Adrenal gland (tissue), 12 donors: ENCODE measurements around the gene CHM. TPM values are rescaled to one million over a fixed set of nuclear protein-coding genes. Genes with fewer than 3 reads are reported as not detected.
"Not testable (repeated sequence)": the region's sequence is repeated elsewhere in the genome, so short reads cannot be mapped to it uniquely, and the experiment has no call there.

Experiments used
- DNase-seq, 7 donors: peaks; one replicate each; pipeline ENCODE4 v3.0.0-alpha.2; 2019 to 2020
- H3K27ac ChIP-seq, 5 donors: fragments of 200-600 bp; sonication (generic) in 4 of 5; 1 replicate in 3 of 5; 2 replicates in 2 of 5; pipeline versions ENCODE4 v1.5.1 to v1.8.0; 2016 to 2020; ENCODE audit warnings: mild to moderate bottlenecking in 1 of 5
- H3K27me3 ChIP-seq: fragments of 200-600 bp; 2 replicates; pipeline ENCODE4 v1.8.0; 2021
- H3K36me3 ChIP-seq, 2 donors: fragments of 200-600 bp; replicated peaks in 1 of 2; 1 replicate in 1 of 2; 2 replicates in 1 of 2; pipeline versions ENCODE4 v1.5.1 to v1.8.0; 2018 to 2022
- H3K4me1 ChIP-seq, 2 donors: fragments of 200-600 bp; replicated peaks in 1 of 2; 1 replicate in 1 of 2; 2 replicates in 1 of 2; pipeline versions ENCODE4 v1.5.1 to v1.8.0; 2018 to 2021
- H3K4me3 ChIP-seq, 4 donors: fragments of 200-600 bp; sonication (generic) in 3 of 4; one replicate each; pipeline ENCODE4 v1.5.1; 2016 to 2018
- H3K9me3 ChIP-seq, 3 donors: fragments of 200-600 bp; sonication (generic) in 1 of 3; replicated peaks in 1 of 3; 1 replicate in 2 of 3; 2 replicates in 1 of 3; pipeline versions ENCODE4 v1.5.1 to v1.8.0; 2016 to 2021
- CTCF ChIP-seq, 6 experiments: fragments of 450-650 bp in 4 of 6; fragments of 200-600 bp in 2 of 6; sonication (generic) in 1 of 6; IDR thresholded peaks; 1 replicate in 5 of 6; 2 replicates in 1 of 6; pipeline versions ENCODE4 v1.5.1 to v1.8.0; 2016 to 2021; ENCODE audit warnings: antibody characterized with exemption in 6 of 6, mild to moderate bottlenecking in 2 of 6, moderate library complexity in 1 of 6
- POLR2A ChIP-seq, 2 donors: fragments of 450-650 bp; IDR thresholded peaks; one replicate each; pipeline ENCODE4 v1.6.1; 2017; ENCODE audit warnings: antibody characterized with exemption in 2 of 2, mild to moderate bottlenecking in 2 of 2, moderate library complexity in 1 of 2
- WGBS, 4 donors: extraction: QIAGEN DNeasy Blood & Tissue Kit in 2 of 4; methylation state at CpG; one replicate each; pipeline versions ENCODE4 v1.1.5 to v1.1.7; 2013 to 2017; 5-methylcytosine and 5-hydroxymethylcytosine counted together
- intact Hi-C, 2 donors: fragments of 100-400 bp; cut with DNase I; formaldehyde crosslinking; loops; one replicate each; pipeline versions ENCODE4 v1.14.1 to v1.15.0; 2022 to 2023
- polyA plus RNA-seq, 3 donors: library from polyadenylated mRNA; stranded (reverse); fragments of 200-250 nt in 2 of 3; fragments of 350-450 nt in 1 of 3; fragmentation: Illumina TruSeq in 1 of 3; extraction: RNeasy Lipid Tissue Mini Kit (QIAGEN cat#74804) in 1 of 3; gene quantifications; one replicate each; pipeline ENCODE4 v1.2.3, GENCODE V29; 2013 to 2014
- total RNA-seq, 9 donors: library from RNA; depleted of rRNA in 4 of 9; stranded (reverse); fragments of >200 nt in 4 of 9; fragments of 120-200 nt in 1 of 9; fragmentation: NEBNext Ultra II Directional in 1 of 9; extraction: Animal tissue kit (Norgen Biotek cat#: 25700) in 1 of 9; gene quantifications; one replicate each; pipeline versions ENCODE4 v1.1.0 to v1.2.4, GENCODE V29; 2013 to 2023
- donor health status: healthy with polysubstance abuse.
- donor health status: Bipolar disorder and iron deficiency.
- donor health status: DM: yes; HTN: yes; CAD: no.
- donor health status: DM: no; HTN: no; CAD: no.
- donor health status: DM: no; HTN: no; CAD: no.
- donor health status: DM: yes; HTN: yes; CAD: no.

The CHM gene
- total and polyA plus RNA-seq, 12 donors: 12.6 to 48.8 (median 25.7) TPM

DNA sequence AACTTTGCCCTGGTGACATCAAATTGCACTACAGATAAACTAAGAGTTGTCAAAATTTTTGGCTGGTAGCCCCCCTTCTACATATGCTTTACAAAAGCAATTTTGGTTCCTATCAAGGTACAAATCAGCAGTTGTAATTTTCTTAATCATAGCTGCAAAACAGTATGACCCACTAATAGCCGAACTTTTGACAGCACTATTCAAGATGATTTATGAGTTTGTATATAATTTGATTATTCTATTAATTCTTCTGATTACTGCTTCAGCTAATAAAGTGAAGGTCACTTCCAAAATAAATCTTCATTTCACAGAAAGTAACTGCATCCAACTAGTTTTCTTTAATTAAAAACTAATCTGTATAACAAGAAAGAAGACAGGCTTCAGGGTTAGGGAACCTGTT is 119.6 kb downstream of the CHM start:
- TF ChIP-seq CTCF (IDR thresholded peaks at IDR 0.05) (no peak), POLR2A (IDR thresholded peaks at IDR 0.05) (no peak)
- Histone ChIP-seq H3K4me3 (no peak overlapping the region), H3K27me3 (no peaks in the 10 kb centered on the region), H3K27ac (no peak overlapping the region), H3K9me3 (no peaks in the 10 kb centered on the region), H3K36me3 (no peaks in the 10 kb centered on the region), H3K4me1 (peaks cover 3 to 27% of the 10 kb centered on the region in 2 donors)
- WGBS, 4 donors: 33 to 56% (median 39%) methylated on average over 1 of the region's 1 CpG
- DNase-seq: no peak
- intact Hi-C loops: no loop called here

- no peak overlapping the region for H3K4me3 ChIP-seq
- TF ChIP-seq CTCF (IDR thresholded peaks at IDR 0.05): no peak
- TF ChIP-seq POLR2A (IDR thresholded peaks at IDR 0.05): no peak
- intact Hi-C loops: no loop called here
- 39 to 58% (median 53%) methylated on average over 3 of the region's 3 CpGs for WGBS, 4 donors
- peak in 3 of 7 donors; percentile 2 to 26 (median 13) for DNase-seq
- H3K4me1 ChIP-seq: peaks cover 3 to 12% of the 10 kb centered on the region in 2 donors
- peak overlapping the region in 1 of 5 donors; percentile 28 for H3K27ac ChIP-seq
- no peaks in the 10 kb centered on the region for H3K27me3 ChIP-seq
- H3K36me3 ChIP-seq: no peaks in the 10 kb centered on the region
- H3K9me3 ChIP-seq: no peaks in the 10 kb centered on the region
Observed at GRCh38 chrX:85922821-85923220, 124.5 kb downstream of the CHM start.

DNA sequence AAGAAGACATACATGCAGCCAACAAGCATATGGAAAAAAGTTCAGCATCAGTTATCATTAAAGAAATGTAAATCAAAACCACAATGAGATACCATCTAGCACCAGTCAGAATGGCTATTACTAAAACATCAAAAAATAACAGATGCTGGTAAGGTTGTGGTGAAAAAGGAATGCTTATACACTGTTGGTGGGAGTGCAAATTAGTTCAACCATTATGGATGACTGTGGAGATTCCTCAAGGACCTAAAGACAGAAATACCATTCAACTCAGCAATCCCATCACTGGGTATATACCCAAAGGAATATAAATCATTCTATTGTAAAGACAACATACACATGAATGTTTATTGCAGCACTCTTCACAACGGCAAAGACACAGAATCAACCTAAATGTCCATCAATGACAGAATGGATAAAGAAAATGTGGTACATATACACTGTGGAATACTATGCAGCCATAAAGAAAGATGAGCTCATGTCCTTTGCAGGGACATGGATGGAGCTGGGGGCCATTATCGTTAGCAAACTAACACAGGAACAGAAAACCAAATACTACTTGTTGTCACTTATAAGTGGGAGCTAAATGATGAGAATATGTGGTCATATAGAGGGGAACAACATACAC is 130.6 kb downstream of the CHM start:
- H3K9me3 ChIP-seq, intact Hi-C loops, H3K27ac ChIP-seq, H3K36me3 ChIP-seq, H3K4me1 ChIP-seq, DNase-seq, H3K27me3 ChIP-seq, H3K4me3 ChIP-seq: not testable (repeated sequence)
- WGBS, 4 donors: 78 to 97% (median 86%) methylated on average over 2 of the region's 2 CpGs

GRCh38 chrX:85914431-85914830 is 132.9 kb downstream of the CHM start:
- no peaks in the 10 kb centered on the region for H3K4me1 ChIP-seq
- intact Hi-C loops: no loop called here
- no peak overlapping the region for H3K27ac ChIP-seq
- TF ChIP-seq POLR2A (IDR thresholded peaks at IDR 0.05) (no peak), CTCF (IDR thresholded peaks at IDR 0.05) (no peak)
- H3K27me3 ChIP-seq: no peaks in the 10 kb centered on the region
- no peaks in the 10 kb centered on the region for H3K36me3 ChIP-seq
- WGBS, 4 donors: 86 to 100% (median 96%) methylated on average over 1 to 6 of the region's 6 CpGs
- DNase-seq: no peak
- H3K9me3 ChIP-seq: no peaks in the 10 kb centered on the region
- H3K4me3 ChIP-seq: no peak overlapping the region

DNA sequence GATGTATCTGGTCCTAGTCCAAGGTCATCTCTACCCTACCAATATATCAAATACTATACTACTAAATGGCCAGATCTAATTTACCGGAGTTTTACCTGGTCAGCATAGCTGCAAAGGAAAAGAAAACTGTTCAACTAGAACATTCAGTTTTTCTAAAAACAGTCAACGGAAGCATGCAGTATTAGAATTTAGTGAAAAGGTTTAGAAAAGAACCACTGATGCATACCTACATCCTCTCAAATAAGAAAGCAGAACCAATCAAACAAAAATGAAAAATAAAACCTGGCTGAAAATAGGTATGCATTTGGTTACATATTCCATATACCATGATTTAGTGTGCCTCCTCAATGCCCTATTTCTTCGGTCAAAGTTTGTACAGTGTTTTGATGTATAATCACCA is 140.0 kb downstream of the CHM start:
- WGBS, 4 donors: 85 to 100% (median 91%) methylated on average over 3 of the region's 3 CpGs
- no peak overlapping the region for H3K27ac ChIP-seq
- DNase-seq: no peak
- H3K36me3 ChIP-seq: no peaks in the 10 kb centered on the region
- H3K27me3 ChIP-seq: no peaks in the 10 kb centered on the region
- TF ChIP-seq CTCF (IDR thresholded peaks at IDR 0.05) (no peak), POLR2A (IDR thresholded peaks at IDR 0.05) (no peak)
- no peaks in the 10 kb centered on the region for H3K4me1 ChIP-seq
- no peaks in the 10 kb centered on the region for H3K9me3 ChIP-seq
- intact Hi-C loops: no loop called here
- H3K4me3 ChIP-seq: no peak overlapping the region
